OCI-LY1 (cell line): ENCODE measurements around the gene HOXD9.

Experiments
- CTCF ChIP-seq: fragments of 200-600 bp; sonication (generic), shearing (Covaris generic); IDR thresholded peaks from 2 replicates; pipeline ENCODE4 v1.5.1; 2017; ENCODE audit warnings: mild to moderate bottlenecking, antibody characterized with exemption, low read length, moderate library complexity, mixed read lengths
- EZH2 ChIP-seq: fragments of 200-600 bp; sonication (generic), shearing (Covaris generic); IDR thresholded peaks from 2 replicates; pipeline ENCODE4 v1.8.0; 2017; ENCODE audit warnings: borderline replicate concordance, mixed run types, mild to moderate bottlenecking, antibody characterized with exemption, low read length, moderate library complexity, mixed read lengths

DNA sequence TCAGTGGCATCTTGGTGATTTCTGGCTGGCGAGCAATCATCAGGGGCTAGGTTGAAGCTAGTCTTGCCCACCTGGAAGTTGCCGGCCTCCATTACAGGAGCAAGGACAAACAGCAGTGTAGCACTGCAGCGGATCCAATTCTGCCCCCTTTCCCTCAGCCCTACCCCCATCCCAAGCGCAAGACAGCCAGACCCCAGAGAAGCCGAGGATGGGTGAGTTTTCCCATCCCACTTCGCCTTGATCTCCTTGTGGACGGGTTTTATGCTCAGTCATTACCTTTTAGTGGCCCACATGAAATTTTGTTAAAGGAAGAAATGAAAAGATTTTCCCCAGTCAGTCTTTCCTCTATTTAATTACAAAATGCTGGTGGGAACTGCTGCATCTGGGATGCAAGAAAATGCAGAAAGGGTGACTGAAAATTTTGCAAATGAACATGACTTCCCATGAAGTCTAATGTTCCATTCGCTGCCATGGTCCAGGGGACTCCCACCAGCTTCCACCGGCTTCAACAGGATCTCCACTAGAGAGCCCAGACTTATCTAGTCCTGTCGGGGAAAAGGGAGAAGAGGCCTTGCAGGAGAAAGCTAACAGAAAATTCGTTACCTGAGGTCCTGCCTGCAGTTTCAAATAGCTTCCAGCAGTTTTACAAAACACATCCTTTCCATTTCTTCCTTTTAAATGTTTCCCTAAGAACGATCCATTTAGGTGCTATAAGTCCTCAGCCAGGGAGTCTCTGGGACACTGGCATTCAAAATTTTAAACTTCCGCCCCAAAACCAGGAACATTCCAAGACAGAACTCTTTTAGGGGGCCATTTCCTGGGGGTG is 1.9 kb upstream of the HOXD9 start:
- TF ChIP-seq EZH2 (no peak), CTCF (no peak)
